ENCODE data around the gene FOXP4.

FOXP4 gene

GRCh38 chr6:41545703-41546474, at the start of gene FOXP4:
Gene FOXP4, plus strand, starts transcription at chr6:41546381. Its CDS starts 19,380 bp downstream, at chr6:41565761.
- peak; percentile 60 to 82 for DNase-seq

DNA sequence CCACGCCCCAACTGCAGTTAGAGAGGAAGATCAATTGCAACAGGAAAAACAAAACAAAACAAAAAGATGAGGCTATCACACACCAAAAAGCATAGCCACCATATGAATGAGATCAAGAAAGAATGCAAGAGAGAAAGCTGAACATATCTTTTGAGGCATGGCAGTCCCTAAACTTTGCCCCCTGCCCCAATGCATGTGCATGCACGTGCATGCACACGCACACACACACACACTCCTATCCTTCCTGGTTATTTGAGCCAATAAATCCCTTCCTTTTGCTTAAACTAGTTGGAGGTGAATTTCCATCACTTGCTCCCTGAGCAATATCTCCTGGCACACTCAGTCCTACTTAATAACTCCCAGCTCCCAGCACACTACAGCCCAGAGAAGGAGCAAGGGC, 48.6 kb upstream of the FOXP4 start:
- DNase-seq: no peak

DNA sequence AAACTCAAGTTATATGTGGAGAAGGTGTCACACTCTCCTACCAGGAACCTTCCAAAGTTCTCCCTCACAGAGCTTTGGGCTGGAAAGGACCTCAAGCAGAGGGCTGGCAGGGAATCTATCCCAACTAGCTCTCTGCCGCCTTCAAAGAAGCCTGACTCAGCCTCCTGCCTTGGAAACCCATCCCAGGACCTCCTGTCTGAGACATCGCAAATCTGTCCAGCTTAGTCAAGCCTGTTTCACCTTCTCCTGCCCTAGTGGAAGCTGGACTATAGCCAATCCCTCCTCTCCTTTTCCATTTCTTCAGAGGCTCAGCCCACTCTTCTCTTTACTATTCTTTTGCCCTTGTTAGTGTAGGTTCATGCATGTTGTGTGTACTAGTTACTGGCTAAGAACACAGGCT, 48.2 kb upstream of the FOXP4 start:
- DNase-seq: no peak

DNA sequence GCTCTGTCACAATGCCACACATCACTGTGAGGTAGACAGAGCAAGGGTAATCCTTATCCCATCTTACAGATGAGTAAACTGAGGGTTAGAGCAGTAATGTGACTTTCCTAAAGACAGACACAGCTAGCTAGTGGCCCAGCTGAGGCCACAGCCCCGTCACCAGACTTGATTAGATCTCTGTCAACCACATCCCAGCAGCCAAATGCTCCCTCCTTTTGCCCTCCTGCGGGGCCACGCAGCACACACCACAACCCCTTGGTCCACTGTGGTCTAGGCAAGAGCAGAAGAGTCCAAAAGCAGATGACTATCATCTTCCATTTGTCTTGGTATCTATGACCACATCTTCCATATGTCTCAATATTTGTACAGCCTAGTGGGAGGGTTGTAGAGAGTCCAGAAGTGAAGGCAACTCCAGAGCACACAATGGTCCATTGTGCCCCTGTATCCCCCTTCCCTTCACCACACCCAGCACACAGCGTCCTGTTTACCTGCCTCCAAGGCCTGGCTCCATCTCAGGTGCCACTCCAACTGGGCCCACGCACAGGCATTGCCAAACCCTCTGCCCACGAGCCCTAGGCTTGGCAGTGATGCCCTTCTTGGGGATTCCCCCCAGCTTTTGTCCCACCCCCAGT, 47.1 kb upstream of the FOXP4 start:
- no peak for DNase-seq

DNA sequence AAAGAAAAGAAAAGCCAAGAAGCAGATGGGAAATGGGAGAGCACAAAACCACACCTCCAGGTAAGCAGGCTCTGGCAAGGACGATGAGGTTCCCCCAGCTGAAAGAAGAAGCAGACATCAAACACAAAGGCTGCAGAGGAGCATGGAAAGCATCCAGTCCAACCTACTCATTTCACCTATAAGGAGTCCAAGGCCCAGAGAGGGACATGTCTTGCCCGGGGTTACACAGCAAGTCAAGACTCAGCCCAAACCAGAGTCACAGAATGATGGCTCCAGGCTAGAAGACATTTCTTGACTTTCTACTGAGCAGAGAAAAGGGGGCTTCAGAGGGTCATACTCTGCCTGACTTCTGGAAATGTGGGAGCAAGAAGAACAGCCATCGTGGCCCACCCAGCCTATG, 45.6 kb upstream of the FOXP4 start:
- DNase-seq: no peak

DNA sequence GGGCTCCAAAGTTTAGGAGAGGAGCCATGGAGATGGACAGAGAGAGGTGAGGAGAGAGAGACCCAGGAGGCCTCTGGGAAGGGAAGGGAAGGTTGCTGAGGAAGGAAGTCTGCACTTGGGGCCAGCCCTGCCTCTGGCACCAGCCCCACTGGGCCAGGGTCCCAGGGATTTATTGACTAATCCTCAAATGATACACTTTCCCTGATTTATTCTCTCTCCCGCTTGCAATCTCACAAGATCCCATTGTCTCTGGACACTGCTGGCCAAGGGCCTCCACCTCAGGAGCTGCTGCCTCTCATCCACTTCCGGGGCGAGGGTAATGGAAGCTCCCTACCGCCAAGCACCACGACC, 43.6 kb upstream of the FOXP4 start:
- no peak for DNase-seq

- DNase-seq: peak; percentile 9 to 11
Observed at GRCh38 chr6:41502917-41503671, 43.1 kb upstream of the FOXP4 start.

DNA sequence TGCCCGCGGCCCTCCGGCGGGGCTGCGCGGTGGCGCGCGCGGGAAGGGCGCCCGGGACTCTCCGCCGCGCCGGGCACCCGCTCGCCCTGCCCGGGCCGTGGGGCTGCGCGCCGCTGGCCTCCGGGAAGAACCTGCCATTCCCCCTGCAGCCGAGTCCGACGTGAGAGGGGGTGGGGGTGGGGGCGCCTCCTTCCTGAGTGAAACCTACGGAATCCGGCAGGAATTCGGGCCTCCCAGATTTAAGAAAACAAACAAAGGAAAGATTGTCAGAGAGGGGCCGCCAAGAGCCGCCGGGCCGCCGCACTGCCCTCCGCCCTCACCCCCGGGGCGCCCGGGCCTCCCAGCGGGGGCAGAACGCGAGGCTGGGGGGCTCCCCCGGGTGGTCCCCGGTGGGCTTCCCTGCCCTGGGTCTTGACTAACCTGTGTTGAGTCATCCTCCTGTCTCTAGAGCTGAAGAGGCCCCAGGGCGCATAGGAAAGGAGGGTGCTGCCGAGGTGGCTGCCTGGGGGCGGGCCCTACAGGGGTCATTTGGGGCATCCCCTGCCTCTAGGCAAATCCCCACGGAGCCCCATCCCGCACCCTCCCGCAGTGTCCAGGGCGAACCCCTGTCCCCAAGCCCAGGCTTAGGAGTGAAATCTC, 42.2 kb upstream of the FOXP4 start:
- no peak for DNase-seq

DNA sequence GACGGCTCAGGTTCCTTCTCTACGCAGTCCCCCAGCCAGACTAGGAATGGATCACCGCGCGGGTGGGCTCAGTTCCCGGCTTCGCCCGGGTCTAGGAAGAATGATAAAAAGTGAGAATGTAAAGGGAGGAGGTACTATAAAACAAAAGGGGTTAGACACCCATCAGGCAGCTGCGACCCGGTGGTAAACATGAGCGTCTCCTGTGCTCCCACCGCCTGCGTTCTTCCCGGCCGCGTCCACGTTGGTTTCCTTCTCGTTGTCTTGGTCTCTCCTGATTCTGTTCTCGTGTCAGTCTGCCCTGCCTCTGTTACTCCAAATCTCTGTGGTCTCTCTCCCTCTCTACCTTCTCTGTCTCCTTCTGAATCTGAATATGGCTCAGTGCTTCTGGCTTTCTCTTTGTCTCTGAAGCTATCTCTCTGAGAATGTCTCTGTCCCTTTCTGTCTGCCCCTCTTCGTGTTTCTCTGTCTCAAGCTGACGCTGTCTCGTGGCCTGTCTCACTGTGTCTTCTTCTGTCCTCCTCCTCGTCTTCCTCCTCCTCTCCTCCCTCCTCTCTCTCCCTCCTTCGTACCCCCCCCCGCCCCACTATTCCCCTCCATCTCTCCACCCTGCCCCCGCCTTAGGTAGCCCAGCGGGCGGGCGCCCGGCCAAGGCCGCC, 41.6 kb upstream of the FOXP4 start:
- DNase-seq: no peak

DNA sequence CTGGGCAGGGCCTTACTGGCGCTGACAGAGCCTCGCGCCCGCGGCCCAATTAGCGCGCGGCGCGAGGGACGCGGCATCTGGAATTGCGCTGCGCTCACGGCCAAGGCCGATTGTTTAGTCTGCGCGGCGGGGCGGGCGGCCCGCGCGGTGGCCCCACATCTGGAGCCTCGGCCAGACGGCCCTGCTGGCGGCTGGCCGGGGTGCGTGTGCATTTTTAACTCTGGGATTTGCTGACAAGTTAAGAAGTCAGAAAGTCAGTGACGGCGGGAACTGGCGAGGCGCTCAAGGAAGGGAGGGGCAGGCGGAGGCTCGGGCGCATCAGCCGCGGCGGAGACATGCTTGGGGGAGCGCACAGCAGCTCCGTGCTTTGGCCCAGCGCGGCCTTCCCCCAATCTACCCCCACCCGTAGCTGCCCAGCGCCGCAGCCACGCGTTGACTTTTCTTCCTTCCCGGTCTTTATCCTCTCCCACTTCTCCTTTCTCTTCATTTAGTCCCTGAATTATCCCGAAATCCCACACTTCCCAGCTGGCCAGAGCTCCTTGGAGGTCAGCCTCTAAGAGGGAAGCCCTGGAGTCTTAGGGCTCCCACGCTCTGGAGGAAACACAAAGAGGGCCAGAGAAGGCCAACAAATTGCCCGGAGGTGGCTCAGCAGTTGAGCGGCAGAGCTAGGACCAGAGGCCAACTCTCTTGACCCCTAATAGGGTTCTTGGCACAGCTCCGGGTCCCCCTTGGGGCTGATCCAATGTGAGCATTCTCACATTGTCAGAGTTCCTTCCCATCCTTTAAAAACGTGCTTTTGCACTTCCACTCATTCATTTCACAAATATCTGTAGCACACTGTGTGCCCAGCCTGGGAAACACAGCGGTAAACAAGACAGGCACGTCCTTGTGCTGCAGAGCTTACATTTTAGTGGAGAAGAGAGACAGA, 40.8 kb upstream of the FOXP4 start:
- DNase-seq: no peak

GRCh38 chr6:41508479-41508878, 37.7 kb upstream of the FOXP4 start:
- no peak for DNase-seq

DNA sequence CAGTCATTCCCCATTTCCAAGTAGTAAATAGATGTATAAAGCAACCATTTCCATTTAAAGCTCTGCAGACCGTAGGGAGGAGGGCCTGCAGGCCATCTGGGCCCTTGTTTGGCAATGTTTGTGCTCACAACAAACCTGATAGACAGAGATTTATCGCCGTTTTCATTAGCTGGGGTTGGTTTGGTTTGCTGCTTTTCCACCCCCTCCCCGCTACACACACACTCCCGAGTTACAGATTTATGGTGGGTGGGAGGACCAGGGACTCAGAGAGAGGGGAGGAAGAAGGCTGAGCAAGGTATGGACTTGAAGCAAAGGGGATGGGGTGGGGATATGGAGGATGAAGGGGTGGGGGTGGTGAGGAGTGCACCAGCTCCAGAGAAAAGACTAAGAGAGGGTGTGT, 36.6 kb upstream of the FOXP4 start:
- no peak for DNase-seq

DNA sequence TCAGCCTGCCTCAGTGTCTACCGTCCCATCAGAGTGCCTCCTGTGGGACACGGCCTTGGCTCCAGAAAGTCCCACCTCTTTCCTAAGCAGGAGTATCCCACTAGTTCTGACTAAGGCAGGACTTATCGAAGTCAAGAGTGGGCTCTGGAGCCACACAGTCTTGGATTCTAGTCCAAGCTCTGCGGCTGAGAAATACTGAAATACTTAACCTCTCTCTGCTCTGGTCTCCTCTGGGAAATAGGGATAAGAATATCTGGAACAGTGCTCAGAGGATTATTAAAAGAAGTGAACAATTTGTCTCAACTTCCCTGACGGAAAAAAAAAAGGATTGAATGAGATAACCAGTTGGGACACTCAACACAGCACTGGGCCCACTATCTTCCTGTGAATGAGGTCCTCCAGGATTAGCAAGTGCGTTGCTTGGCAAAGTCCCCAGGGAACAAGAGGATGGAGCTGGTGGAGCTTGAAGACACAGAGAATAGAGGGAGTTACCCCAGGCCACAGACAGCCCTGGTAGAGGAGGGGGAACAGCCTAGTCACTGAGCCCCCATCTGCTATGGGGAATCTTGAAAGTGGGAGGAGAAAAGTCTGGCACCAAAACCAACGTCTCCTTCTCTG, 34.6 kb upstream of the FOXP4 start:
- no peak for DNase-seq

- DNase-seq: no peak
Observed at GRCh38 chr6:41512146-41512701, 34.0 kb upstream of the FOXP4 start.

DNA sequence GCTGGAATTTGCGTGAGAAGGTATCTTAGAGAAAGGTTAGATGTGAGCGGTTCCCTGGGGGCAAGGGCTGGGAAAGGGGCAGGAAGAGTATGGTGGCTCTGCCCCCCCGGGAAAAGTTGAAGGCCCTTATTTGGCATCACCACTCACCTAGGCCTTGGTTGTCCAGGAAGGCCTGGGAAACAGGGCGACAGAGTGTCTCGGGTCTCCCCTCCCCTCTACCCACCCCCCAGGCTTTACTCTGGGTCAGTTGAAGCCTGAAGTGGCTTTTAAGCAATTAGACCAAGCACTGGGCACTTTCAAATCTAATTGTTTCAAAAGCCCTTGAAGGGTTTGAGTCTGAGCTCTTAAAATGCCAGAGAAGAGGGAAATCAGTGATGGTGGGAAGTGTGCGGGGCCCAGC, 30.2 kb upstream of the FOXP4 start:
- no peak for DNase-seq

- DNase-seq: no peak
Observed at GRCh38 chr6:41518118-41518517, 28.1 kb upstream of the FOXP4 start.

DNA sequence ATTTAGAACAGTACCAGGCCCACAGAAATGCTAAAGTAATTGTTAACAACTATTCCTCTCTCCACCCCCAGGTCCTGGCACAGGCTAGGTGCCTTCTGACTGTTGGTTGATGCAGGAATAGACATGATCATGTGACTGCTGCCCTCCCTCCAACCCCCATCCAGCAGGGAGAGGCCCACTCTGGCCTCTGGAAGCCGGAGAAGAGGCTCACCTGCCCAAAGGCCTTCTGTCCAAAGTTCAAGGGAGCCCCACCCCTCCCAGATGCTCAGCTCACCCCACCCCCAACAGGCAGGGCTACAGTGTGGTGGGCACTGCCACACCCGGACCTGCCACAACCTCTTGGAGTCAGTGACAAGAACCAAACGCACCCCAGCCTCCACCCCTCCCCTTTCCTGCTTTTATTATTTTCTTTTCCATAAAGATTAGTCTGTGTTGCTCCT, 26.9 kb upstream of the FOXP4 start:
- DNase-seq: no peak

DNA sequence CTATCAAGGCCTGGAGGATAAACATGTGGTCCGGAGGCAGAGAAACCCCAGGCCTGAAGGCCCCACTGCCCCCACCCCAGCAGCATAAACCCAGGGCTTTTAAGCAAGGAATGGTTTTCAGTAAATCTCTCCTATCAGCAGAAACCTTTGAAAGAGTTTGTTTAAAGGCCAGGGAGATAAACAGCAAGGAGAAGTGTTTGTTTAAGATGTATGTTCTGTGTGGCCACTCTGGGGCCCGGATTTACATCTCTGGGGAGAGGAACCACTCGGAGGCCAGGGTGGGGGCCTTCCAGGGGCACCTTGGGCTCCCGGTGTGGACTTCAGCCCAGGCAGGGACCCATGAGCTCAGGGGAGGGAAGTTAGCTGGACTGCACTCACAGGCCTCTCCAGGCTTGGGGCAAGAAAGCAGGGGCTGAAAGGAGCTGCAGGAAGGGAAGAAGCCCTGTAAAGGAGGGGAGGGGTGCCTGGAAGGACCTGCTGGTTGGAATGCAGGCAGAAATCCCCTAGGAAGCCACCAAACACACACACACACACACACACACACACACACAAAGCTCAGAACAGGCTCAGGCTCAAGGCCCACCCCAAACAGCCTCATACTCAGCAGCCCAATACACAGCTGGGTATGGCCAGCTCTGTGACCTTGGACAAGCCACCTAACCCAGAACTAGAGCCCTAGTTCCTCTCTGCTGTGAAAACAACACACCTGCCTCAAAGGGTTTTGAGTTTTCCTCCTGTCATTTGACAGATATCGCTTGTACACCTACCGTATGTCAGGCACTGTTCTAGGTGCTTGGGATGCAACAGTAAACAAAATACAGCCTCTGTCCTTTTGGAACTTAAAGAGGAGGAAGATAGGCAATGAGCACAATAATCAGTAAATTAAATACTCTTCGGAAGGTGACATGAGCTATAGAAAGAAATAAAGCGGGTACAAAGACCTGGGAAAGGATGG, 26.2 kb upstream of the FOXP4 start:
- DNase-seq: no peak

- DNase-seq: no peak
Observed at GRCh38 chr6:41522780-41523548, 23.2 kb upstream of the FOXP4 start.

Measured in inflammatory macrophage treated with lipopolysaccharide for 1 hour (primary cell).